Erythroblast (primary cell): ENCODE results near the gene DSC1.

ENCODE experiments used
- GATA1 ChIP-seq: IDR thresholded peaks from 2 replicates; pipeline ENCODE4 v1.6.1; 2011; ENCODE audit warnings: low read depth, mild to moderate bottlenecking, control low read depth, low read length, moderate library complexity
- POLR2A ChIP-seq: IDR thresholded peaks from 2 replicates; pipeline ENCODE4 v1.6.1; 2011; ENCODE audit warnings: mild to moderate bottlenecking, low read length

- no peak for TF ChIP-seq POLR2A
- TF ChIP-seq GATA1 = no peak
These were observed 768 bp downstream of the DSC1 start for GRCh38 chr18:31161757-31162418.
